Spleen (tissue), 11 donors: ENCODE results near the gene RNLS. TPM values are rescaled to one million over a fixed set of nuclear protein-coding genes. Genes with fewer than 3 reads are reported as not detected.

ENCODE experiments used
- DNase-seq: peaks from one replicate; pipeline ENCODE4 v3.0.0-alpha.2; 2020
- H3K27ac ChIP-seq, 8 donors: fragments of 200-600 bp; sonication (generic) in 7 of 8; 1 replicate in 4 of 8; 2 replicates in 4 of 8; pipeline versions ENCODE4 v1.5.0 to v1.8.0; 2016 to 2021; ENCODE audit warnings: inconsistent platforms in 4 of 8, mild to moderate bottlenecking in 4 of 8, moderate library complexity in 1 of 8
- H3K27me3 ChIP-seq, 7 donors: fragments of 200-600 bp; sonication (generic) in 6 of 7; replicated peaks in 1 of 7; 1 replicate in 4 of 7; 2 replicates in 3 of 7; pipeline versions ENCODE4 v1.5.0 to v1.8.0; 2016 to 2021; ENCODE audit warnings: inconsistent platforms in 3 of 7, mild to moderate bottlenecking in 1 of 7
- H3K36me3 ChIP-seq, 6 donors: fragments of 200-600 bp; sonication (generic) in 5 of 6; 1 replicate in 4 of 6; 2 replicates in 2 of 6; pipeline versions ENCODE4 v1.5.0 to v1.8.0; 2016 to 2021; ENCODE audit warnings: inconsistent platforms in 2 of 6
- H3K4me1 ChIP-seq, 6 donors: fragments of 200-600 bp; sonication (generic) in 5 of 6; 1 replicate in 3 of 6; 2 replicates in 3 of 6; pipeline versions ENCODE4 v1.5.0 to v1.8.0; 2016 to 2021; ENCODE audit warnings: inconsistent platforms in 3 of 6
- H3K4me3 ChIP-seq, 8 donors: fragments of 200-600 bp; sonication (generic) in 7 of 8; 1 replicate in 4 of 8; 2 replicates in 4 of 8; pipeline versions ENCODE4 v1.5.0 to v1.8.0; 2016 to 2021; ENCODE audit warnings: inconsistent platforms in 4 of 8, mild to moderate bottlenecking in 4 of 8, moderate library complexity in 2 of 8
- H3K9me3 ChIP-seq, 8 donors: fragments of 200-600 bp; sonication (generic) in 7 of 8; 1 replicate in 4 of 8; 2 replicates in 4 of 8; pipeline versions ENCODE4 v1.5.0 to v1.8.0; 2016 to 2021; ENCODE audit warnings: inconsistent platforms in 4 of 8
- CTCF ChIP-seq, 11 experiments: fragments of 200-600 bp in 7 of 11; fragments of 450-650 bp in 4 of 11; sonication (generic) in 4 of 11; IDR thresholded peaks in 8 of 11; conservative IDR thresholded peaks in 3 of 11; 1 replicate in 7 of 11; 2 replicates in 4 of 11; pipeline versions ENCODE4 v1.4.0 to v1.8.0; 2016 to 2021; ENCODE audit warnings: antibody characterized with exemption in 11 of 11, inconsistent platforms in 4 of 11, mild to moderate bottlenecking in 1 of 11
- POLR2A ChIP-seq, 3 donors: fragments of 450-650 bp; IDR thresholded peaks; one replicate each; pipeline ENCODE4 v1.5.1; 2017; ENCODE audit warnings: antibody characterized with exemption in 3 of 3, mild to moderate bottlenecking in 1 of 3
- POLR2AphosphoS5 ChIP-seq, 3 donors: sonication (generic); formaldehyde crosslinking; IDR thresholded peaks; one replicate each; pipeline ENCODE4 v1.5.1; 2017; ENCODE audit warnings: antibody characterized with exemption in 3 of 3
- WGBS, 5 donors: extraction: QIAGEN DNeasy Blood & Tissue Kit in 3 of 5; methylation state at CpG; one replicate each; pipeline versions ENCODE4 v1.1.5 to v1.1.7; 2013 to 2018; 5-methylcytosine and 5-hydroxymethylcytosine counted together
- intact Hi-C: fragments of 100-400 bp; cut with DNase I; formaldehyde crosslinking; loops from one replicate; pipeline ENCODE4 v1.15.0; 2023; ENCODE audit warnings: low total_unique reads
- polyA plus RNA-seq, 3 donors: library from polyadenylated mRNA; stranded (reverse); fragments of 200-250 nt; gene quantifications; one replicate each; pipeline ENCODE4 v1.2.1, GENCODE V29; 2013
- total RNA-seq, 7 donors: library from RNA; depleted of rRNA in 3 of 7; stranded (reverse); fragments of >200 nt in 3 of 7; fragmentation: NEBNext Ultra II Directional in 4 of 7; extraction: Animal tissue kit (Norgen Biotek cat#: 25700) in 4 of 7; gene quantifications; one replicate each; pipeline versions ENCODE4 v1.1.0 to v1.2.1, GENCODE V29; 2016 to 2021
- donor health status: healthy with polysubstance abuse.
- donor health status: DM: no; HTN: no; CAD: no; lungs with moderate emphysema.
- donor health status: DM: no; HTN: no; CAD: no.
- donor health status: Bipolar disorder and iron deficiency.
- donor health status: healthy.
- donor health status: DM: no; HTN: no; CAD: no.
- donor health status: DM: yes; HTN: yes; CAD: no.

RNLS gene
- total and polyA plus RNA-seq, 10 donors: 4.5 to 28.8 (median 8.5) TPM

DNA sequence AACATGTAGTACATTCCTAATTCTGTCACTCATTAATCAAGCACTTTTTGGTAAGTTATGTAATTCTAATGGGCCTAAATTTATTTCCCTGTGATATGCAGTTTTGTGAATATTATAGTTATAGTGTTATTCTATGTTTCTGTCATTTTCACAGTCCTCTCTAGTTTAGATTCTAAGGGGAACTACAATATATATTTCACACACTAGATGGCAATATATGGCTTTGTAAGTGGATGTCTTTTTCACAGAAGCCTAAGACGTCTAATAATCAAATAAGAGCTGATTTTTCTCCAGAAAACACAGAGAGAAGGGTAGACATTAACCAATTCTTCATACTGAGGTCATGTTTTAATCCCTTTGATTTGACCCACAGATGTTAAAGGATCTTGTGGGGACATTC lies 18.0 kb downstream of the RNLS start:
- Histone ChIP-seq H3K36me3 (no peaks in the 10 kb centered on the region), H3K9me3 (no peaks in the 10 kb centered on the region), H3K4me3 (no peak overlapping the region), H3K27ac (no peak overlapping the region), H3K4me1 (no peaks in the 10 kb centered on the region), H3K27me3 (no peaks in the 10 kb centered on the region)
- 0 to 11% (median 3%) methylated on average over 1 of the region's 1 CpG for WGBS, 5 donors
- intact Hi-C loops: no loop called here
- no peak for TF ChIP-seq POLR2AphosphoS5 (IDR thresholded peaks at IDR 0.05)
- peak in 4 of 11 experiments; percentile 29 to 47 (median 32) for TF ChIP-seq CTCF (IDR thresholded peaks at IDR 0.05 in 8 of 11, conservative IDR thresholded peaks at IDR 0.05 in 3 of 11)
- DNase-seq: no peak

- 92 to 100% (median 97%) methylated on average over 1 of the region's 1 CpG for WGBS, 5 donors
- Histone ChIP-seq H3K9me3 (no peaks in the 10 kb centered on the region), H3K4me1 (no peaks in the 10 kb centered on the region), H3K36me3 (no peaks in the 10 kb centered on the region), H3K27ac (no peak overlapping the region), H3K27me3 (no peaks in the 10 kb centered on the region), H3K4me3 (no peak overlapping the region)
- TF ChIP-seq POLR2A (IDR thresholded peaks at IDR 0.05) (no peak), POLR2AphosphoS5 (IDR thresholded peaks at IDR 0.05) (no peak), CTCF (IDR thresholded peaks at IDR 0.05 in 8 of 11, conservative IDR thresholded peaks at IDR 0.05 in 3 of 11) (no peak)
- intact Hi-C loops: no loop called here
- DNase-seq: no peak
These were observed 21.0 kb downstream of the RNLS start for GRCh38 chr10:88562152-88562551.

- no peak for DNase-seq
- H3K4me1 ChIP-seq: peaks cover 0 to 7% (median 2%) of the 10 kb centered on the region in 6 donors
- 79 to 89% (median 87%) methylated on average over 2 of the region's 2 CpGs for WGBS, 5 donors
- H3K36me3 ChIP-seq: no peaks in the 10 kb centered on the region
- no peak overlapping the region for H3K27ac ChIP-seq
- no peaks in the 10 kb centered on the region for H3K27me3 ChIP-seq
- H3K9me3 ChIP-seq: no peaks in the 10 kb centered on the region
- no peak for TF ChIP-seq POLR2A (IDR thresholded peaks at IDR 0.05)
- TF ChIP-seq POLR2AphosphoS5 (IDR thresholded peaks at IDR 0.05): no peak
- no peak for TF ChIP-seq CTCF (IDR thresholded peaks at IDR 0.05 in 8 of 11, conservative IDR thresholded peaks at IDR 0.05 in 3 of 11)
- intact Hi-C loops: no loop called here
- H3K4me3 ChIP-seq: no peak overlapping the region
These were observed 25.5 kb downstream of the RNLS start for GRCh38 chr10:88557658-88558057.

DNA sequence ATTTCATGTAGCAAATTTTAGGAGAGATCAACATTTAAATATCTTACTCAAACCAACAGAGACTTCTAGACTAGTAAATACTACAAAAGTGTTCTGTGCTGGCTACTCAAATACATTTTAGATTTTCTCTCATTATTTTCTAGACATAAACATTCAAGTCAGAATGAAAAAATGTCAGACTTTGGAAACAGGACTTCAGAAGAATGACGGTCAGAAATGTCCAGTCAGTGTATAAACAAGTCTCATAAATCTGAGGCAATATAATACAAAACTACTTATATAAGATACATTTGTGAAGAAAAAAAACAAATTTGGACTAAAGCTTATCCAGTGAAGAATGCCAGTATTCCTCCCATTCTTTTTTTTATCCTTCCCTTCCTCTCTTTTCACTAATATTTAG lies 25.9 kb downstream of the RNLS start:
- Histone ChIP-seq H3K27me3 (no peaks in the 10 kb centered on the region), H3K4me3 (no peak overlapping the region), H3K27ac (no peak overlapping the region), H3K9me3 (no peaks in the 10 kb centered on the region), H3K36me3 (no peaks in the 10 kb centered on the region), H3K4me1 (peaks cover 0 to 7% (median 2%) of the 10 kb centered on the region in 6 donors)
- WGBS, 5 donors: 91 to 97% (median 94%) methylated on average over 1 of the region's 1 CpG
- no peak for DNase-seq
- TF ChIP-seq CTCF (IDR thresholded peaks at IDR 0.05 in 8 of 11, conservative IDR thresholded peaks at IDR 0.05 in 3 of 11): no peak
- no peak for TF ChIP-seq POLR2AphosphoS5 (IDR thresholded peaks at IDR 0.05)
- TF ChIP-seq POLR2A (IDR thresholded peaks at IDR 0.05): no peak
- intact Hi-C loops: no loop called here
